ENCODE measurements around the gene ARHGEF11.

The ARHGEF11 gene

DNA sequence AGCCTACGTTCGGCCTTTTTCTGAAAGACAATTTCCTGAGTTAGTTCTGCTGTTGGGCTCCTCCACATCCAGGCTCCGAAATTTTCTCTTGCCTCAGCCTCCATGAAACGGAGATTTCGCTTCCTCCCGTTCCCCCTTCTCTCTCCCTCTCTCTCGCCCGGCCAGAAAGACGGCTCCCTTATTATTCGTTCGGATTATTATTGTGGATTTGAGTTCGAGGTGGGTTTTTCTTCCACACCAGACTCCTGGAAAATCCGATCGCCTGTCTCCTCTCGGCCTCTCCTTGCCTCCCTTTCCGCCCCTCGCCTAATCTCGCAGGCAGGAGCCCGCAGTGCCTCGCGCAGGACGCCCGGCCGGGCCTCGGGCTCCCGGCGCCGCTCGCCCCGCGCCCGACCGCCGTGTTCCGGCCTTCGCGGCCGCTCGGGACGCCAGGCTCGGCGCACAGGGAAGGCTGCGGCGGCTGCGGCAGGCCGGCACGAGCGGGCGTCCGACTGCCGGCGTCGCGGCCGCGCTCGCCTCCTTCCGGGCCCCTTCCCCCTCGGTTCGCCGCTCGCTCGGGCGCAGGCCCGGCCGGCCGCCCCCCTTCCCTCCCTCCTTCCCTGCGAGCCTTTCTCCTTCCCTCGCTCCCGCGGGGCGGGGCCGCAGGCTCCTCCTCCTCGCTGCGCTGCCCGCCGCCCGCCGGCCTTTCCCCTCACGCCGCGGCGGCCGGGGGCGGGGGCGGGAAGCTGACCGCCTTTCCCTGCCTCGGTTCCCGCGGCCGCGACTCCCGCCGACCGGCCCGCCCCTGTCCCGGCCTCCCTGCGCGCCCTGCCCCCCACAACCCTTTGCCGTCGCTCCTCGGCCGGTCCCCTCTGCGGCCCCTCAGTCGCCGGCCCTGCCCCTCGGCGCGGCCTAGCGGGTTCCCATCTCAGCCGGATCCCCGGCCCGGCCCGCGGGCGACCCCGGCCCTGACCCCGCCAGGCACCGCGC, at the start of gene ARHGEF11:
Gene ARHGEF11 (minus strand): TSS at position 493 of the 969 bp plus-strand sequence. CDS start 1,412 bp downstream, outside the sequence.
- H3K9ac ChIP-seq: peak within 1 kb of the TSS; percentile 88 to 95 (median 91)
- peaks cover 34 to 45% (median 41%) of the 10 kb centered on the region in 10 experiments for H3K4me1 ChIP-seq

GRCh38 chr1:157095091-157095490, 49.5 kb upstream of the ARHGEF11 start:
- peaks cover 8 to 23% (median 19%) of the 10 kb centered on the region in 10 experiments for H3K4me1 ChIP-seq
- no peak for TF ChIP-seq Cebpa-rat (IDR thresholded peaks at IDR 0.05)
- H3K36me3 ChIP-seq: no peaks in the 10 kb centered on the region
- H3K9me3 ChIP-seq (replicated peaks in 1 of 11): no peaks in the 10 kb centered on the region
- H3K27ac ChIP-seq: no peak overlapping the region
- 0 out of 22 replicates have a peak, but pooled peaks cover 0 to 4% (median 0%) of the 10 kb centered on the region in 11 experiments for H3K27me3 ChIP-seq
- H3K4me2 ChIP-seq: no peak overlapping the region
- no peak overlapping the region for H3K4me3 ChIP-seq
- no peak overlapping the region for H3K9ac ChIP-seq
- H4K20me1 ChIP-seq: no peaks in the 10 kb centered on the region

More for the DNA sequence above, at the start of gene ARHGEF11:
- peak within 1 kb of the TSS; percentile 62 to 84 (median 75) for H3K4me3 ChIP-seq
- peak within 1 kb of the TSS; percentile 84 to 96 (median 89) for H3K27ac ChIP-seq
- no peaks in the 10 kb centered on the region for H3K9me3 ChIP-seq (replicated peaks in 1 of 11)
- H3K36me3 ChIP-seq: peaks cover 0 to 15% (median 0%) of the 10 kb centered on the region in 11 experiments; a peak in 1 of 22 replicates
- TF ChIP-seq Cebpa-rat (IDR thresholded peaks at IDR 0.05): no peak
- H4K20me1 ChIP-seq: peaks cover 17 to 40% (median 35%) of the 10 kb centered on the region in 11 experiments; a peak in 19 of 22 replicates
- no peaks in the 10 kb centered on the region for H3K27me3 ChIP-seq
- H3K4me2 ChIP-seq: peak within 1 kb of the TSS; percentile 78 to 100 (median 93)

DNA sequence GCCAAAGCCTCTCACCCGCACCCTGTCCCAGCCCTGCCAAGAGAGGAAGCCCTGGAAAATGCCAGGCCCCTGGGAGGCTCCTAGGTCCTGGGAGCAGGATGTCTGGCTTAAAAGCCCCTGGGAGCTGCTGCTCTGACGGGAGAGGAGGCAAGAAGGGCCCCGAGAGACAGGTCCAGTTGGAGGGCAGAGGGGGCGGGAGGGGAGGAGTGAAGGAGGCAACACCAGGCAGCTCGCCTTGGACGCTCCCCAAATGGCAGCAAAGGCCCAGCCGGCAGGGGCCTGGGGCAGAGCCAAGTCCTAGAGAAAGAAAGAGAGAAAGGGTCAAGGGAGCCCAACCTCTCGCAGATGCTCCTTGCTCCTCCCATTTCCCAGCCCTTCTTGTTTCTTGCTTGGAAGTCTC, 47.3 kb upstream of the ARHGEF11 start:
- H3K9me3 ChIP-seq (replicated peaks in 1 of 11): no peaks in the 10 kb centered on the region
- H3K36me3 ChIP-seq: no peaks in the 10 kb centered on the region
- H3K27ac ChIP-seq: no peak overlapping the region
- no peaks in the 10 kb centered on the region for H4K20me1 ChIP-seq
- 0 out of 22 replicates have a peak, but pooled peaks cover 0 to 4% (median 0%) of the 10 kb centered on the region in 11 experiments for H3K27me3 ChIP-seq
- no peak overlapping the region for H3K9ac ChIP-seq
- TF ChIP-seq Cebpa-rat (IDR thresholded peaks at IDR 0.05): no peak
- peaks cover 0 to 14% (median 4%) of the 10 kb centered on the region in 10 experiments; a peak in 11 of 20 replicates for H3K4me1 ChIP-seq
- H3K4me2 ChIP-seq: no peak overlapping the region
- no peak overlapping the region for H3K4me3 ChIP-seq

DNA sequence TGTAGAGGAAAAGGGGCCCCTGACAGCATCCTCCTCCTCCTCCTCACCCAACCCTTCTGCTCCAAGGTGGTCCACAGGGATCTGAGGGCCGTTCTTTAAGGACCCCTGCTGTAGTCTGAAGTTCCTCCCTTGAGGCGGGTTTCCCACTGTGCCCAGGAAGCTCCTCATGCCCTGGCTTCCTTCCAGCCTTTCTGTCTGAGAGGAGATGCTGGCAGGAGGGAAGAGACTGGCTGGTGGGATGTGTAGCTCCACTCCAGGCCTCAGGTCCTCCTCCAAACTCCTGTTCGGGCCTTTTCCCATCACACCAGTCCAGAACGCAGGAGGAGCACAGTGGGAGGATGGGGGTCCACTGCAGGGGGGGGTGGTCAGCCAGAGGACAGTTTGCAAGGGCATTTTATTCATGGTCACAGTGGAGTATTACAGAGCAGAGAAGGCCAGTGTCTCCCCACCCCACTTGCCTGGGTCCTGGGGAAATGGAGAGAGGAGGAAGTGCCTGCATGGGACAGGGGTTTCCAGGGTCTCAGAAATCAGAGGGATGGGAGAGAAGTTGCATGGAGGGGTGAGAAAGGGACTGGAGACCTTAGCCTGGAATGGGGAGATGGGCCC, 46.2 kb upstream of the ARHGEF11 start:
- H3K4me2 ChIP-seq: no peak overlapping the region
- no peaks in the 10 kb centered on the region for H3K9me3 ChIP-seq (replicated peaks in 1 of 11)
- H3K27ac ChIP-seq: no peak overlapping the region
- H3K4me1 ChIP-seq: peaks cover 0 to 14% (median 4%) of the 10 kb centered on the region in 10 experiments; a peak in 11 of 20 replicates
- no peak overlapping the region for H3K9ac ChIP-seq
- H4K20me1 ChIP-seq: no peaks in the 10 kb centered on the region
- H3K4me3 ChIP-seq: no peak overlapping the region
- H3K36me3 ChIP-seq: no peaks in the 10 kb centered on the region
- TF ChIP-seq Cebpa-rat (IDR thresholded peaks at IDR 0.05): no peak
- 0 out of 22 replicates have a peak, but pooled peaks cover 0 to 4% (median 0%) of the 10 kb centered on the region in 11 experiments for H3K27me3 ChIP-seq

DNA sequence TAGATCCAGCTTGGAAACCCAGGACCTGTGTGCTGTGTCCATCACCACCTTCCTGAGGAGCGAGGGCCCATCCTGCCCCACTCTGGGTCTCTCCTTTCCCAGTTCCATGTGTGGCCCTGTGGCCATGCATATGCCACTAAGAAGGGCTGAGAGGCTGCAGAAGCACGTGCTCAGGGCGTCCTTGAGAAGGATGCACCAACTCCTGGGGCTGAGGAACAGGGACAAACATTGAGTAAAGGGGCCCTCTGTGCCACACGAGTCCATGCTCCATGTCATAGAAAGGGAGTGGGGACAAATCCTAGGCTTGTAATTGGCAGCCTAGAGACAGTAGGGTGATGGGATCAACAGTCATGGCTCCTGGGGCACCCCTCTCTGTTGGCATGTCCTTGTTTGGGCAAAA, 45.6 kb upstream of the ARHGEF11 start:
- H3K27ac ChIP-seq: no peak overlapping the region
- no peaks in the 10 kb centered on the region for H3K36me3 ChIP-seq
- 0 out of 22 replicates have a peak, but pooled peaks cover 0 to 4% (median 0%) of the 10 kb centered on the region in 11 experiments for H3K27me3 ChIP-seq
- H3K9me3 ChIP-seq (replicated peaks in 1 of 11): no peaks in the 10 kb centered on the region
- peaks cover 0 to 14% (median 4%) of the 10 kb centered on the region in 10 experiments; a peak in 11 of 20 replicates for H3K4me1 ChIP-seq
- no peak overlapping the region for H3K9ac ChIP-seq
- 0 out of 22 replicates have a peak overlapping the region, but pooled peaks of 2 of the 11 experiments have one; percentile 0 to 17 for H3K4me2 ChIP-seq
- TF ChIP-seq Cebpa-rat (IDR thresholded peaks at IDR 0.05): no peak
- H3K4me3 ChIP-seq: no peak overlapping the region
- no peaks in the 10 kb centered on the region for H4K20me1 ChIP-seq

- H3K9me3 ChIP-seq (replicated peaks in 1 of 11): no peaks in the 10 kb centered on the region
- H3K9ac ChIP-seq: peak overlapping the region in 1 of 11 experiments; percentile 19; a peak in 1 of 22 replicates
- H3K27ac ChIP-seq: no peak overlapping the region
- peaks cover 0 to 14% (median 4%) of the 10 kb centered on the region in 10 experiments; a peak in 11 of 20 replicates for H3K4me1 ChIP-seq
- no peaks in the 10 kb centered on the region for H4K20me1 ChIP-seq
- H3K4me2 ChIP-seq: peak overlapping the region in 3 of 11 experiments; percentile 0 to 17 (median 7); a peak in 2 of 22 replicates
- no peak overlapping the region for H3K4me3 ChIP-seq
- H3K36me3 ChIP-seq: no peaks in the 10 kb centered on the region
- TF ChIP-seq Cebpa-rat (IDR thresholded peaks at IDR 0.05): no peak
- H3K27me3 ChIP-seq: 0 out of 22 replicates have a peak, but pooled peaks cover 0 to 4% (median 0%) of the 10 kb centered on the region in 11 experiments
Observed at GRCh38 chr1:157090771-157091170, 45.2 kb upstream of the ARHGEF11 start.

- Histone ChIP-seq H4K20me1 (no peaks in the 10 kb centered on the region), H3K4me3 (no peak overlapping the region), H3K9ac (no peak overlapping the region), H3K27me3 (0 out of 22 replicates have a peak, but pooled peaks cover 0 to 4% (median 0%) of the 10 kb centered on the region in 11 experiments), H3K36me3 (no peaks in the 10 kb centered on the region), H3K9me3 (replicated peaks in 1 of 11) (no peaks in the 10 kb centered on the region), H3K27ac (no peak overlapping the region), H3K4me1 (peaks cover 0 to 14% (median 4%) of the 10 kb centered on the region in 10 experiments; a peak in 11 of 20 replicates), H3K4me2 (peak overlapping the region in 5 of 11 experiments; percentile 7 to 33 (median 20); a peak in 4 of 22 replicates)
- TF ChIP-seq Cebpa-rat (IDR thresholded peaks at IDR 0.05): no peak
Observed at GRCh38 chr1:157090196-157090647, 44.7 kb upstream of the ARHGEF11 start.

- Histone ChIP-seq H3K27ac (no peak overlapping the region), H3K9ac (no peak overlapping the region), H3K27me3 (0 out of 22 replicates have a peak, but pooled peaks cover 0 to 4% (median 0%) of the 10 kb centered on the region in 11 experiments), H4K20me1 (no peaks in the 10 kb centered on the region), H3K4me2 (no peak overlapping the region), H3K4me3 (no peak overlapping the region), H3K4me1 (peaks cover 0 to 14% (median 4%) of the 10 kb centered on the region in 10 experiments; a peak in 11 of 20 replicates), H3K36me3 (no peaks in the 10 kb centered on the region), H3K9me3 (replicated peaks in 1 of 11) (no peaks in the 10 kb centered on the region)
- no peak for TF ChIP-seq Cebpa-rat (IDR thresholded peaks at IDR 0.05)
Observed at GRCh38 chr1:157089789-157090188, 44.2 kb upstream of the ARHGEF11 start.
